H1 (cell line): Measurements from ENCODE around the gene FADD.

Experiments used
- JUN ChIP-seq: IDR thresholded peaks from 2 replicates; pipeline ENCODE4 v1.6.1; 2011; ENCODE audit warnings: low read depth, mild to moderate bottlenecking, improper control_type of control experiment, low read length
- NRF1 ChIP-seq: IDR thresholded peaks from 2 replicates; pipeline ENCODE4 v1.6.1; 2011; ENCODE audit warnings: mild to moderate bottlenecking, low read depth, low read length, improper control_type of control experiment

- TF ChIP-seq NRF1 (no peak), JUN (no peak)
These were observed 44.1 kb downstream of the FADD start for GRCh38 chr11:70247042-70247709.
